ENCODE data around the gene PRKN. TPM values are rescaled to one million over a fixed set of nuclear protein-coding genes. Genes with fewer than 3 reads are reported as not detected.

Gene PRKN
- total and polyA plus RNA-seq, 2 donors (not counting 3 experiments of a cell fraction or from before 2014, with no cell fraction given), result 0.06 TPM; not detected in 1

DNA sequence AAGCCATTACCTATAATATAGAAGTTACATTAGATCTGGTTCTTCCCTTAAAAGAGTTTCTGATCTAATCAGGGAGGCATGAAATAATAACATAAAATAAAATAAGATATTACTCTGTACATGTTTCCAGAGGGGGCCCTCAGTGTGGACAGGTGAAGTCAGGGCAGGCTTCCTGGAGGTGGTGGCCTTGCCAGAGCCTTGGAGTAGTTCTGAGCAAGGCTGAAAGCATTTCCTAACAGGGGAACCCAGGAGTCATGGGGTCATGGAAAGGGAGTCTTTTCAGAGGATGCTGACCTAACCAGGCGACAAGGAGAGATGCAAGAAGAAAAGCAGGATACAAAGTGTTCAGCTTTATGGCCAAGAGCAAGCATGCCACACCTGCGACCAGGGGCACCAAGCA lies 982.4 kb downstream of the PRKN start:
- dilution Hi-C loops (cut with MboI; ENCODE audit: extremely low pct_ligation_motif_present, low sequenced_read_pairs), result no loop called here
- no peak for DNase-seq (ENCODE audit: low read depth, low spot score)
- POLR2A ChIA-PET, result no interaction called here
- H3K4me3 ChIP-seq (replicated peaks in 1 of 3; ENCODE audit: insufficient read depth in 1 of 3, low read depth in 1 of 3, low read length in 3 of 3), result no peak overlapping the region
- no peak overlapping the region for H2AFZ ChIP-seq (ENCODE audit: low read depth, low read length)
- FAIRE-seq, result no peak
- intact Hi-C loops (cut with micrococcal nuclease), result loop anchor here (5.0 to 10.0 kb wide), 2 partner anchors 328 to 980 kb away; partner anchors contain the start of genes PACRG and PRKN
- H3K4me2 ChIP-seq (ENCODE audit: insufficient read depth, low read length), result no peak overlapping the region
- no peaks in the 10 kb centered on the region for H3K9me3 ChIP-seq (replicated peaks; ENCODE audit: control insufficient read depth, insufficient read depth, low read length)
- H3K4me1 ChIP-seq (ENCODE audit: control insufficient read depth, extremely low read depth, insufficient read depth, low read length), result no peaks in the 10 kb centered on the region
- H3K79me2 ChIP-seq (ENCODE audit: control insufficient read depth, insufficient read depth, low read length), result no peaks in the 10 kb centered on the region
- TF ChIP-seq EZH2 (IDR thresholded peaks at IDR 0.05; ENCODE audit: borderline replicate concordance, low read depth, low read length, severe bottlenecking) (no peak), POLR2AphosphoS5 (IDR thresholded peaks at IDR 0.05; ENCODE audit: insufficient read depth, low read depth, low read length) (no peak), FOS (IDR thresholded peaks at IDR 0.05; ENCODE audit: borderline replicate concordance, insufficient read depth, low read length) (no peak), POLR2A (IDR thresholded peaks at IDR 0.05; ENCODE audit: low read depth, low read length) (no peak), GATA2 (IDR thresholded peaks at IDR 0.05; ENCODE audit: insufficient read depth, insufficient read length, low read depth, low read length) (no peak), JUN (IDR thresholded peaks at IDR 0.05; ENCODE audit: borderline replicate concordance, insufficient read depth, insufficient read length, low read depth) (no peak), MYC (IDR thresholded peaks at IDR 0.05; ENCODE audit: low read depth, low read length) (no peak)
- TF ChIP-seq, protein P1, sequence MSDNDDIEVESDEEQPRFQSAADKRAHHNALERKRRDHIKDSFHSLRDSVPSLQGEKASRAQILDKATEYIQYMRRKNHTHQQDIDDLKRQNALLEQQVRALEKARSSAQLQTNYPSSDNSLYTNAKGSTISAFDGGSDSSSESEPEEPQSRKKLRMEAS (IDR thresholded peaks at IDR 0.05; ENCODE audit: insufficient read depth, insufficient read length), result no peak
- TF ChIP-seq, protein P2, sequence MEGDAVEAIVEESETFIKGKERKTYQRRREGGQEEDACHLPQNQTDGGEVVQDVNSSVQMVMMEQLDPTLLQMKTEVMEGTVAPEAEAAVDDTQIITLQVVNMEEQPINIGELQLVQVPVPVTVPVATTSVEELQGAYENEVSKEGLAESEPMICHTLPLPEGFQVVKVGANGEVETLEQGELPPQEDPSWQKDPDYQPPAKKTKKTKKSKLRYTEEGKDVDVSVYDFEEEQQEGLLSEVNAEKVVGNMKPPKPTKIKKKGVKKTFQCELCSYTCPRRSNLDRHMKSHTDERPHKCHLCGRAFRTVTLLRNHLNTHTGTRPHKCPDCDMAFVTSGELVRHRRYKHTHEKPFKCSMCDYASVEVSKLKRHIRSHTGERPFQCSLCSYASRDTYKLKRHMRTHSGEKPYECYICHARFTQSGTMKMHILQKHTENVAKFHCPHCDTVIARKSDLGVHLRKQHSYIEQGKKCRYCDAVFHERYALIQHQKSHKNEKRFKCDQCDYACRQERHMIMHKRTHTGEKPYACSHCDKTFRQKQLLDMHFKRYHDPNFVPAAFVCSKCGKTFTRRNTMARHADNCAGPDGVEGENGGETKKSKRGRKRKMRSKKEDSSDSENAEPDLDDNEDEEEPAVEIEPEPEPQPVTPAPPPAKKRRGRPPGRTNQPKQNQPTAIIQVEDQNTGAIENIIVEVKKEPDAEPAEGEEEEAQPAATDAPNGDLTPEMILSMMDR (IDR thresholded peaks at IDR 0.05; ENCODE audit: extremely low read depth in 1 of 2, insufficient read depth in 1 of 2, low read depth in 1 of 2, low read length in 2 of 2), result no peak
- no peaks in the 10 kb centered on the region for H4K20me1 ChIP-seq (replicated peaks; ENCODE audit: control insufficient read depth, extremely low read depth, insufficient read depth, low read length)
- BruUV-seq (replicated peaks), result no TSS peak
- no peak overlapping the region for H3K27ac ChIP-seq (ENCODE audit: insufficient read depth, low read depth, low read length)
- CTCF ChIA-PET, result no interaction called here
- H3K9ac ChIP-seq (replicated peaks; ENCODE audit: extremely low read depth, insufficient read depth, low read length), result no peak overlapping the region
- H3K9me1 ChIP-seq (replicated peaks; ENCODE audit: control insufficient read depth, extremely low read depth, insufficient read depth, low read length), result no peaks in the 10 kb centered on the region
- H3K27me3 ChIP-seq (ENCODE audit: control insufficient read depth in 2 of 2, insufficient read depth in 2 of 2, low read length in 2 of 2), result no peaks in the 10 kb centered on the region
- H3K36me3 ChIP-seq (ENCODE audit: control insufficient read depth in 2 of 2, extremely low read depth in 1 of 2, insufficient read depth in 2 of 2, low read length in 2 of 2), result no peaks in the 10 kb centered on the region

All from endothelial cell of umbilical vein (primary cell).